Right lobe of liver (tissue), 4 donors: Measurements from ENCODE around the gene LINC00237.

Experiments used
- CTCF ChIP-seq, 4 donors: fragments of 200-600 bp in 3 of 4; fragments of 450-650 bp in 1 of 4; IDR thresholded peaks; one replicate each; pipeline versions ENCODE4 v1.5.1 to v1.8.0; 2016 to 2022; ENCODE audit warnings: antibody characterized with exemption in 4 of 4, mild to moderate bottlenecking in 2 of 4
- POLR2A ChIP-seq: fragments of 450-650 bp; IDR thresholded peaks from one replicate; pipeline ENCODE4 v1.6.1; 2017; ENCODE audit warnings: antibody characterized with exemption, mild to moderate bottlenecking
- donor health status: DM: no; HTN: no; CAD: no.
- donor health status: DM: no; HTN: no; CAD: no.
- donor health status: DM: no; HTN: yes; CAD: no.

DNA sequence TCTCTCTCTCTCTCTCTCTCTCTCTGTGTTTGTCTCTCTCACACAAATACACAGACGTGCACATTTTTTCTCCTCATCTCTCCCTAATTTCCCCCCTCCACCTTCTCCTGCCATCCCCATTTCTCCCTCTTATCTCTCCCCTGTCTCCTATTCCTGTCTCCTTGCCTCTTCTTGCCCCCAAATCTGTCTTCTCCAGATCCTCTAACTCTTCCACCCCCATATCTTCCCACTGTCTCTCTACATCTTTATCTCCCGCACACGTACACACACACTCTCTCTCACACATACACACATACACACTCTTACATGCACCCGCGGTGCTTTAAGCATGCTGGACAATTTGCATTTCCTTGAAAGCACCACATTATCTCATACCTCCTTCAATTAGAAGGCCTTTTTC is 35.7 kb upstream of the LINC00237 start:
- no peak for TF ChIP-seq CTCF (IDR thresholded peaks at IDR 0.05)
- no peak for TF ChIP-seq POLR2A
